Heart left ventricle (tissue), 13 donors: Measurements from ENCODE around the gene PAK1.

Experiments used
- POLR2A ChIP-seq, 2 donors: fragments of 450-650 bp; IDR thresholded peaks; one replicate each; pipeline ENCODE4 v1.6.1; 2017; ENCODE audit warnings: antibody characterized with exemption in 2 of 2, mild to moderate bottlenecking in 2 of 2, moderate library complexity in 2 of 2
- TF ChIP-seq, protein P1 (sequence below), 12 donors: fragments of 200-600 bp; sonication (generic) in 4 of 12; IDR thresholded peaks; one replicate each; pipeline versions ENCODE4 v1.5.0 to v1.8.0; 2018 to 2022; ENCODE audit warnings: antibody characterized with exemption in 12 of 12, mild to moderate bottlenecking in 5 of 12
- donor health status: ischemic (EF 13 %, LVEDD 7.1; RV severe dilation, severe dysfunction).
- donor health status: DM: no; HTN: yes; CAD: no.
- donor health status: DM: no; HTN: no; CAD: no.
- donor health status: ischemic (EF 25% LVEDD 6.9; RV normal size, moderate dysfunction).
- donor health status: ischemic (EF 25% LVEDD 5.7; RV mildly dilated, moderate dysfunction).
- donor health status: ischemic (EF 35%, LVEDD 5.7; RV mildly dilated, moderate dysfunction).
- donor health status: nonischemic (EF 11% LVEDD 7.7; RV severe dilation, severe dysfunction).
- donor health status: DM: yes; HTN: yes; CAD: no.
- donor health status: PGD.
- donor health status: ischemic (EF 29% LVEDD 5.4; RV normal size, mild dysfunction).
- donor health status: nonischemic (EF 23%, LVEDD 6.1; RV moderate dilation, normal function).

DNA sequence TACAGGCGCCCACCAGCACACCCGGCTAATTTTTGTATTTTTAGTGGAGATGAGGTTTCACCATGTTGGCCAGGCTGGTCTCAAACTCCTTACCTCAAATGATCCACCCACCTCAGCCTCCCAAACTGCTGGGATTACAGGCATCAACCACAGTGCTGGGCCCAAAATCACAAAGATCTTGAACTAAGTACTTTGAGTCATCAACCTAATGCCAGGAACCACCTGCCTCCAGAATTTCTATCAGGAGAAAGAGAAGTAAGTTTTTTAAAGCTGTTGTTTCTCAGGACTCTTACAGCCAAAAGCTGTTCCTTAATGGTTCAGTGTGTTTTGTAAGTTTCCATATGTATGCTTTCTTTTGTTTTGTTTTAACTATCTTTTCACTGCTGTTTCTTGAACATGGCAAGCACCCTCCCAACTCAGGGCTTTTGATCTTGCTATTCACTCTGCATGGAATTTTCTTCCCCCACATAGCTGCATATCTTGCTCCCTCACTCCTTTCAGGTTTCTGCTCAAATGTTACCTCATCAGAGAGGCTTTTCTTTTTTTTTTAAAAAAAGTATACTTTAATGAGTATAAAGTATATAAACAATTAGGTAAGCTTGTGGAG is 6.0 kb upstream of the PAK1 start:
- no peak for TF ChIP-seq POLR2A (IDR thresholded peaks at IDR 0.05)
- TF ChIP-seq, protein P1, sequence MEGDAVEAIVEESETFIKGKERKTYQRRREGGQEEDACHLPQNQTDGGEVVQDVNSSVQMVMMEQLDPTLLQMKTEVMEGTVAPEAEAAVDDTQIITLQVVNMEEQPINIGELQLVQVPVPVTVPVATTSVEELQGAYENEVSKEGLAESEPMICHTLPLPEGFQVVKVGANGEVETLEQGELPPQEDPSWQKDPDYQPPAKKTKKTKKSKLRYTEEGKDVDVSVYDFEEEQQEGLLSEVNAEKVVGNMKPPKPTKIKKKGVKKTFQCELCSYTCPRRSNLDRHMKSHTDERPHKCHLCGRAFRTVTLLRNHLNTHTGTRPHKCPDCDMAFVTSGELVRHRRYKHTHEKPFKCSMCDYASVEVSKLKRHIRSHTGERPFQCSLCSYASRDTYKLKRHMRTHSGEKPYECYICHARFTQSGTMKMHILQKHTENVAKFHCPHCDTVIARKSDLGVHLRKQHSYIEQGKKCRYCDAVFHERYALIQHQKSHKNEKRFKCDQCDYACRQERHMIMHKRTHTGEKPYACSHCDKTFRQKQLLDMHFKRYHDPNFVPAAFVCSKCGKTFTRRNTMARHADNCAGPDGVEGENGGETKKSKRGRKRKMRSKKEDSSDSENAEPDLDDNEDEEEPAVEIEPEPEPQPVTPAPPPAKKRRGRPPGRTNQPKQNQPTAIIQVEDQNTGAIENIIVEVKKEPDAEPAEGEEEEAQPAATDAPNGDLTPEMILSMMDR (IDR thresholded peaks at IDR 0.05): no peak
